Measurements from ENCODE around the gene STAG1.
"Not testable (repeated sequence)": the region's sequence is repeated elsewhere in the genome, so short reads cannot be mapped to it uniquely, and the experiment has no call there.

STAG1 gene

GRCh38 chr3:136752172-136752421 lies at the start of gene STAG1:
TSS of gene STAG1 (minus strand) at chr3:136752378. CDS start at chr3:136630898, 121,480 bp downstream.
- TF ChIP-seq POLR2A (IDR thresholded peaks at IDR 0.05; ENCODE audit: low read length): no peak
- TF ChIP-seq GATA1 (IDR thresholded peaks at IDR 0.05; ENCODE audit: low read depth, low read length): no peak

DNA sequence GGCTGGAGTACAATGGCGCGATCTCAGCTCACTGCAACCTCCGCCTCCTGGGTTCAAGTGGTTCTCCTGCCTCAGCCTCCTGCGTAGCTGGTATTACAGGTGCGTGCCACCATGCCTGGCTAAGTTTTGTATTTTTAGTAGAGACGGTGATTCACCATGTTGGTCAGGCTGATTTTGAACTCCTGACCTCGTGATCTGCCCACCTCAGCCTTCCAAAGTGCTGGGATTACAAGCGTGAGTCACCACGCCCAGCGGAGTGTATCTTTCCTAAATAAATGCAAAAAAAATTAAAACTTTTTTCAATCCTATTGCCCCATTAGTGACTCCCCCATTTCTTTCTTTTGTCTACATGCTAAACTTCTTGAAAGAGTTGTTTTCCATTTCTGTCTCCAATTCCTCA lies 49.0 kb upstream of the STAG1 start:
- DNase-seq: not testable (repeated sequence)

More at GRCh38 chr3:136752172-136752421, at the start of gene STAG1:
- no peak for DNase-seq

- TF ChIP-seq POLR2A (IDR thresholded peaks at IDR 0.05; ENCODE audit: low read length) (no peak), GATA1 (IDR thresholded peaks at IDR 0.05; ENCODE audit: low read depth, low read length) (no peak)
- no peak for DNase-seq
These were observed 40.6 kb upstream of the STAG1 start for GRCh38 chr3:136792556-136793330.

DNA sequence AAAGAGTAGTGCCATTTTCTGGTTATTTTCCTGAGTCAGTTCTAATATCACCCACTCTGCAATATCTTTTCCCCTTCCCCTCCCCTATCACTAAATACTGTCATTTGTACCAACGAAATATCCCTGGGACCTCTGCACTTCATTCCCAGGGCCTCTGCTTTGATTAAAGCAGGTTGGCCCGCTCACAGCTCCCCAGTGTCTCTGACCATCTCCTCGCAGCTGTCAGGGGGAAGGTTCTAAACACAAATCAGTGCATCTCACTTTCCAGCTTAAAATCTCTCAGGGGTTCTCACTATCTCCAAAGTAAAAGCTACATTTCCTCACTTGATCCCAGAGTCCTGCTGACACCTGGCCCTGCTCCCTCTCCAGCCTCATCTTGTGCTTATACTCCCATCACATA lies 38.6 kb upstream of the STAG1 start:
- no peak for TF ChIP-seq POLR2A (IDR thresholded peaks at IDR 0.05; ENCODE audit: low read length)
- no peak for TF ChIP-seq GATA1 (IDR thresholded peaks at IDR 0.05; ENCODE audit: low read depth, low read length)

GRCh38 chr3:136789976-136790375 lies 37.8 kb upstream of the STAG1 start:
- no peak for DNase-seq
- TF ChIP-seq POLR2A (IDR thresholded peaks at IDR 0.05; ENCODE audit: low read length) (no peak), GATA1 (IDR thresholded peaks at IDR 0.05; ENCODE audit: low read depth, low read length) (no peak)

More for the DNA sequence above, 38.6 kb upstream of the STAG1 start:
- DNase-seq: no peak

GRCh38 chr3:136788154-136788553 lies 36.0 kb upstream of the STAG1 start:
- TF ChIP-seq POLR2A (IDR thresholded peaks at IDR 0.05; ENCODE audit: low read length) (no peak), GATA1 (IDR thresholded peaks at IDR 0.05; ENCODE audit: low read depth, low read length) (no peak)
- DNase-seq: no peak

DNA sequence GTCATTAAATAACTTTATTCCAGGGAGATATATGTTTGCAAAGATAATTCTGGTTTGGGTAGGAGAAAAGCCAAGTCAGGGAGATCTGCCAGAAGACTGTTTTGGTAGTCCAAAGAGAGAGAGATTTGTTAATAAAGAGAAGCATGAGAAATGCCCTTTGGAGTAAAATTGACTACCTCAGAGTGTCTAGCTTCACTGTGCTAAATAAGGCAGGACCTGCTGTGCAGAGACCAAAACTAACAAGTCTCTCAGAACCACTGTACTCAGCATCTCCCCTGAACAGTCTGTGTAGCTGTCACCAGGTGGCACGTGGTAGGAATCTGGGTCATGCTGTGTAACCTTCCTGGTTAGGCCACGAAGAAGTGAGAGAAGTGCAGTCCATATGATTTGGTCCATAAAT lies 35.2 kb upstream of the STAG1 start:
- peak; percentile 5 to 32 for DNase-seq
- no peak for TF ChIP-seq POLR2A (IDR thresholded peaks at IDR 0.05; ENCODE audit: low read length)
- TF ChIP-seq GATA1 (IDR thresholded peaks at IDR 0.05; ENCODE audit: low read depth, low read length): no peak

DNA sequence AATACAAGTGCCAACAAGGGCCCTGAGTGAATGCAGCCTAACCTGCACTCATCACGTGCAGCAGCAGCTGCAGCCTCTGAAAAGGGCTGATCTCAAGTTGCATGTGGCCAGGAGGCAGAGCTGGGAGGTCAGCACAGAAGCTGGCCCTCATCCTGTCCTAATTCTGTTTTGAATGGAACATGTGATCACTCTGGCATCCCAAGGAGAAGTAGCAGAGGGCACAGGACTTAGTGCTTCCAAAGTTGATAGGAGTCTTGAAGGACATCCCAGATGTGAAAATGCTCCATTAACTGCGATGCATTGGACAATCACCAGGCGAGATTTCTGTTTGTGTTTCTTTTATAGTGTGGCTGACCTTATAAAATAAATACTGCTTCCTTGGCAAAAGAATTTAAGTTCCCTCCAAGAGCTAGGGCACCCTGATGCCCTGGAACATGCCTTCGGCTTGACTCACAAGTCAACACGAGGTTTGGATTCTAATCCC lies 31.6 kb upstream of the STAG1 start:
- no peak for TF ChIP-seq POLR2A (IDR thresholded peaks at IDR 0.05; ENCODE audit: low read length)
- TF ChIP-seq GATA1 (IDR thresholded peaks at IDR 0.05; ENCODE audit: low read depth, low read length): no peak
- no peak for DNase-seq

GRCh38 chr3:136780741-136781140 lies 28.6 kb upstream of the STAG1 start:
- TF ChIP-seq GATA1 (IDR thresholded peaks at IDR 0.05; ENCODE audit: low read depth, low read length) (no peak), POLR2A (IDR thresholded peaks at IDR 0.05; ENCODE audit: low read length) (no peak)
- DNase-seq: no peak

DNA sequence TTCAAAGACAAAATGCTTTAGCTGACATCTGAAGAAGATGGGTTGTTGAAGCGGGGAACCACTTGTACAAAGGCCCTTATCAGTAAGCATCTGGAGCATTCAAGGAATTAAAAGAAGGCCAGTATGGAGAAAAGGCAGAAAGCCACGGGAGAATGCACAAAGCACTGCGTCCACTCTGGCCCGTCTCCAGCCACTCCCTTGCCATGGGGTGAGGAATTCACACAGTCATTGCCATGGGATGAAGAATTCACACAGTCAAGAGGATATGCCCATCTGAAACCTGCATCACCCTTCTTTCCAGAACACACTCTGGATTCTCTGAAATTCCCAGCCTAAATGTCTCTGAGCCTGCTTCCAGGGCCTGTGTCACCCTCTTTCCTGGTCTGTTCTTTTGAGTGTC lies 26.7 kb upstream of the STAG1 start:
- DNase-seq: no peak
- TF ChIP-seq POLR2A (IDR thresholded peaks at IDR 0.05; ENCODE audit: low read length): no peak
- no peak for TF ChIP-seq GATA1 (IDR thresholded peaks at IDR 0.05; ENCODE audit: low read depth, low read length)

- no peak for DNase-seq
- TF ChIP-seq POLR2A (IDR thresholded peaks at IDR 0.05; ENCODE audit: low read length) (no peak), GATA1 (IDR thresholded peaks at IDR 0.05; ENCODE audit: low read depth, low read length) (no peak)
These were observed 20.5 kb upstream of the STAG1 start for GRCh38 chr3:136772709-136773108.

DNA sequence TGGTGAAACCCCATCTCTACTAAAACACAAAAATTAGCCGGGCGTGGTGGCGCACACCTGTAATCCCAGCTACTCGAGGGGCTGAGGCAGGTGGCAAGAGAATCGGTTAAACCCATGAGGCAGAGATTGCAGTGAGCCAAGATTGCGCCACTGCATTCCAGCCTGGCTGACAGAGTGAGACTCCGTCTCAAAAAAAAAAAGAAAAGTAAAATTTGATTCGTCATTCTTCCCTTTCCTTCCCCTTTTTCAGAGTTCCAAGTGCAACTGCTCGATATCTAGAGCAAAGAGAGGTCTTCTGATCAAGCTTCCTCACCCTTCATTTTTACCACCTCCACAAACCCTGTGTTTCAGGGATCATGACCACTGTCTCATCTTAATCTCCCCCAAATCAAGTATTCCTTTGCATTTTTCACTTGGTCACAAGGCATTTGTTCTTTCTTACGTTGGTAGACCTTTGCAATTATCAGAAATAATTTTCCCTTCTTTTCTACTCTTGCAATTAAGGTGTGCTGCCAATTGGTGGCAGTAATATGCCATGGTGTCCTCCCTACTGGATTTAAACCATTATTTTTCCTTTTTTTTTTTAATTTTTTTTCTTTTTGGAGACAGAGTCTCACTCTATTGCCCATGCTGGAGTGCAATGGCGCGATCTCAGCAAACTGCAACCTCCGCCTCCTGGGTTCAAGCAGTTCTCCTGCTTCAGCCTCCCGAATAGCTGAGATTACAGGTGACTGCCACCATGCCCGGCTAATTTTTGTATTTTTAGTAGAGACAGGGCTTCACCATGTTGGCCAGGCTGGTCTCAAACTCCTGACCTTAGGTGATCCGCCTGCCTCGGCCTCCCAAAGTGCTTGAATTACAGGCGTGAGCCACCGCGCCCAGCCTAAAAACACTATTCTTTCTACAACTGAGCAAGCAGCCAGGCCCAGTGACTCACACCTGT lies 6.3 kb upstream of the STAG1 start:
- peak; percentile 29 to 30 for DNase-seq

- no peak for DNase-seq
- no peak for TF ChIP-seq POLR2A (IDR thresholded peaks at IDR 0.05; ENCODE audit: low read length)
- no peak for TF ChIP-seq GATA1 (IDR thresholded peaks at IDR 0.05; ENCODE audit: low read depth, low read length)
These were observed 3.0 kb upstream of the STAG1 start for GRCh38 chr3:136755192-136755591.

GRCh38 chr3:136753326-136753939 lies 1.3 kb upstream of the STAG1 start:
- TF ChIP-seq POLR2A (IDR thresholded peaks at IDR 0.05; ENCODE audit: low read length) (no peak), GATA1 (IDR thresholded peaks at IDR 0.05; ENCODE audit: low read depth, low read length) (no peak)
- no peak for DNase-seq
